ENCODE measurements around the gene ETF1. TPM values are rescaled to one million over a fixed set of nuclear protein-coding genes. Genes with fewer than 3 reads are reported as not detected.
A peak's percentile ranks its signal among the peaks of the same experiment; 100 is the strongest.

Gene ETF1
- polyA plus RNA-seq, 4 donors = 40.7 to 57.6 (median 53.1) TPM

DNA sequence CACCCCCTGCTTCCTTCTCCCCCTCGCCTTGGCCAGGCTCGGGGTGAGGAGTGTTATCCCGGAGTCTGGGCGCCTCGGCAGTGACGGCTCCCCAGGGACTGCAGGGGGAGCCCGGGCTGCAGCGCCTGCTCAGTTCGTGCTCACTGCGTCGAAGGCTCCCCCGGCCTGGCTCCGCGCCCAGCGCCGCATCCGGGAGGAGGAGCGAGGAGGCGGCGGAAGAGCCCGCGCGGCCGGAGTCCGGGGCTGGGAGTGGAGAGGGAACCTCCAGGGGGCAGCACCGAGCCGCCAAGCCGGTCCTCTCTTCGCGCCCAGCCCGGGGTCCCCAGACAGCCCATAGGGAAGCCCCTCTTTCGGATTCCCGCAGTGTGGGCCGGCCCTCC lies 79.0 kb downstream of the ETF1 start:
- H3K27ac ChIP-seq (ENCODE audit: low read depth in 1 of 3, low read length in 2 of 3) = peak overlapping the region; percentile 96 to 99 (median 97)
- H3K4me3 ChIP-seq (ENCODE audit: low read depth in 1 of 3, low read length in 3 of 3) = peak overlapping the region; percentile 78 to 85 (median 84)
- peaks cover 0 to 19% (median 3%) of the 10 kb centered on the region in 3 donors for H3K36me3 ChIP-seq (ENCODE audit: control insufficient read depth in 3 of 3, insufficient read depth in 2 of 3, low read depth in 1 of 3, low read length in 3 of 3)
- H3K4me1 ChIP-seq (ENCODE audit: control insufficient read depth in 3 of 3, insufficient read depth in 2 of 3, low read depth in 1 of 3, low read length in 2 of 3) = peaks cover 0 to 33% (median 8%) of the 10 kb centered on the region in 3 donors
- peaks cover 0 to 4% (median 0%) of the 10 kb centered on the region in 3 donors for H3K27me3 ChIP-seq (ENCODE audit: control insufficient read depth in 3 of 3, insufficient read depth in 3 of 3, low read length in 3 of 3)
- DNase-seq = peak; percentile 95 to 99
- no peaks in the 10 kb centered on the region for H3K9me3 ChIP-seq (ENCODE audit: control insufficient read depth in 2 of 2, insufficient read depth in 1 of 2, low read depth in 1 of 2, low read length in 1 of 2)
- 0% methylated on average over 21 to 34 of the region's 34 CpGs for WGBS, 3 donors
- no peak for FAIRE-seq

DNA sequence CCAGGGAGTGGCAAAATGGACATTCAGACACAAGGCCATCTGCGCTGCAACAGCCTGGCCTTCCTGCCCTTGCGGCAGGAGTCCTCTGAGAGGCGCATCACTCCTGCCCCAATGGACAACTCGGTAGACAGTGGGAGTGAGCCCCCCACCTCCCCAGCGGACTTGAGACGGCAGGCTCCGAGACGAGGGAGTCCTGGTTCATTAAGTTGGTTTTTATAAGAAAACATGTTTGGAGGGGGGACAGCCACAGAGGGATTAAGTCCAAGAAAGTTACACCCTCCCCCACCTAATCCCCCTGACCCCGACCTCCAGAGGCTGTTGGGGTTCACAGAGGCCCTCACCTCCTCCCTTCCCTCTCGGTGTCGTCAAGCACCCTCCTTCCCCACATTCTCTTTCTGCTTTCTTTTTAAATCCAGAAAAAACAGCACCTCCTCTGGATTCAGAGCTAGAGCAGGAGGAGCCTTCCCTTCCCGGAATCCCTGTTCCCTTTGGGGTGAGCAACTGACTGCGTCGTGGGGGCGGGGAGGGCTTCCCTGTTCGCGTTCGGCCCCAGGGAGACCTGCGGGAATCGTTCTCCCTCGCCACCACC lies 79.5 kb downstream of the ETF1 start:
- peaks cover 0 to 19% (median 3%) of the 10 kb centered on the region in 3 donors for H3K36me3 ChIP-seq (ENCODE audit: control insufficient read depth in 3 of 3, insufficient read depth in 2 of 3, low read depth in 1 of 3, low read length in 3 of 3)
- 7 to 20% (median 16%) methylated on average over 21 of the region's 21 CpGs for WGBS, 3 donors
- DNase-seq (no peak), FAIRE-seq (no peak)
- H3K4me3 ChIP-seq (ENCODE audit: low read depth in 1 of 3, low read length in 3 of 3) = peak overlapping the region; percentile 40 to 85 (median 84)
- no peaks in the 10 kb centered on the region for H3K9me3 ChIP-seq (ENCODE audit: control insufficient read depth in 2 of 2, insufficient read depth in 1 of 2, low read depth in 1 of 2, low read length in 1 of 2)
- peaks cover 0 to 37% (median 11%) of the 10 kb centered on the region in 3 donors for H3K4me1 ChIP-seq (ENCODE audit: control insufficient read depth in 3 of 3, insufficient read depth in 2 of 3, low read depth in 1 of 3, low read length in 2 of 3)
- H3K27me3 ChIP-seq (ENCODE audit: control insufficient read depth in 3 of 3, insufficient read depth in 3 of 3, low read length in 3 of 3) = peaks cover 0 to 4% (median 0%) of the 10 kb centered on the region in 3 donors
- H3K27ac ChIP-seq (ENCODE audit: low read depth in 1 of 3, low read length in 2 of 3) = peak overlapping the region; percentile 96 to 99 (median 97)

DNA sequence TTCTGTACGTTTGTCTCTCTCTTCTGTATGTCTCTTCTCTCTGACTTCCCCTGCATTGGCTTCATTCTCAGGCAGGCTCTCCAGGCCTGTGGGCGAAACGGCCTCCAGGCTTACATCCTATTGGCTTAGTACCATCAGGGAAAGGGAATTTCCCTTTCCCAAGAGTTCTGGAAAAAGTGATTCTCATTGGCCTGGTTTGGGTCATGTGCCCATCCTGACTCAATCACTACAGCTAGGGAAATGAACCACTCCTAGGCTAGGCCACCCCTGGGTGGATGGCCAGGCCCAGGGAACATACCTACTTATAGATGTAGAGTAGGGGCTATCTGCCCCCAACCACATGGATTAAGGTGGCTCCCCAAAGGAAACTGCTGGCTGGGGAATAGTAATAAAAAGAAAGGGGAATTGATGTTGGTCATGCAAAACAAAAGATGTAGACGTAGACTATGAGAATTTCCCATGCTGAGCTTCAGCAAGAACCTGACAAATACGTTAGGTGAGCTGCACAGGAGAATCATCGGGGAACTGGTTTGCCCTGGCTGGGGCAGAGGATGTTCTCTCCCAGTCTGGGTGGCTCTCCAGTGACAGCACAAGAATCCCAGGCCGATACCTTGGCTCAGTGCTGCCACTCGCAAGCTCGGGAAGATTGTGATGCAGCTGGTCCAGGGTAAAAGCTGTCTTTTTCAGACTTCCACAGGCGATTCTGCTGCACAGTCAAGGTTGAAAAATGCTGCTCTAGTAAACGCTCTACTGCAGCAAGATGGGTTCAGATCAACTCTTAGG lies 81.5 kb downstream of the ETF1 start:
- H3K27ac ChIP-seq (ENCODE audit: low read depth in 1 of 3, low read length in 2 of 3) = no peak overlapping the region

DNA sequence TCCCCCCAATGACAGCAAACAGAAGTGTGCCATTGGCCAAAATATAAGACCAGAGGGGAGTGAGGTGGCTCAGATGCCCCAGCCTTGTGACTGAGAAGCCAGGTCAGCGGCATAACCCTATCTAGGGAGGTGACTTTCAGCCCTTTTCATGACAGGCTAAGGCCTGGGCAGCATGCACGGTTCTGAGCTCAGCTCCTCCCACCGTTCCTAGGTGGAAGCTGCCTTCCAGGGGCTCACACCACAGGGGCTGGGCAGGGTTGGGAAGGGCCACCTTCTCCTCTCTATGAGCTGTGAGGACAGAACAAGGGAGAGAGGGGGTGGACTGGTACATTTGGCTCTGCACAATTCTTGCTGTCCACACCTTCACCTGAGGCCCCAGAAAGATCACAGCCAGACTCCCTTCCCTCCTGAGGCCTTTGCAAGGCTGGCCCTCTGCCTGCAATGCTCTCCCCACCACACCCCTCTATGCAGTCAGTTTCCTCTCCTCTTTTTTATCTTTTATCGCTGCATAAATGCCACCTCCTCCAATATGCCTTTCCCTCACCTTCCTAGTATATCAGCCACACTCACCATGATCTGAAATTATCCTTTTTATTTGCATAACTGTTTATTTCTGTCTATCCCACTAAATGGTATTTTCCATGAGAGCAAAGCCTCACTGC lies 82.9 kb downstream of the ETF1 start:
- 63 to 82% (median 73%) methylated on average over 4 of the region's 4 CpGs for WGBS, 3 donors

More for the DNA sequence above, 81.5 kb downstream of the ETF1 start:
- DNase-seq = no peak
- no peak for FAIRE-seq
- peaks cover 0 to under 1% (median 0%) of the 10 kb centered on the region in 3 donors for H3K36me3 ChIP-seq (ENCODE audit: control insufficient read depth in 3 of 3, insufficient read depth in 2 of 3, low read depth in 1 of 3, low read length in 3 of 3)
- peaks cover 0 to 4% (median 0%) of the 10 kb centered on the region in 3 donors for H3K27me3 ChIP-seq (ENCODE audit: control insufficient read depth in 3 of 3, insufficient read depth in 3 of 3, low read length in 3 of 3)
- H3K9me3 ChIP-seq (ENCODE audit: control insufficient read depth in 2 of 2, insufficient read depth in 1 of 2, low read depth in 1 of 2, low read length in 1 of 2) = no peaks in the 10 kb centered on the region
- no peak overlapping the region for H3K4me3 ChIP-seq (ENCODE audit: low read depth in 1 of 3, low read length in 3 of 3)
- peaks cover 0 to 31% (median 6%) of the 10 kb centered on the region in 3 donors for H3K4me1 ChIP-seq (ENCODE audit: control insufficient read depth in 3 of 3, insufficient read depth in 2 of 3, low read depth in 1 of 3, low read length in 2 of 3)
- WGBS, 3 donors = 79 to 82% (median 82%) methylated on average over 11 of the region's 11 CpGs

DNA sequence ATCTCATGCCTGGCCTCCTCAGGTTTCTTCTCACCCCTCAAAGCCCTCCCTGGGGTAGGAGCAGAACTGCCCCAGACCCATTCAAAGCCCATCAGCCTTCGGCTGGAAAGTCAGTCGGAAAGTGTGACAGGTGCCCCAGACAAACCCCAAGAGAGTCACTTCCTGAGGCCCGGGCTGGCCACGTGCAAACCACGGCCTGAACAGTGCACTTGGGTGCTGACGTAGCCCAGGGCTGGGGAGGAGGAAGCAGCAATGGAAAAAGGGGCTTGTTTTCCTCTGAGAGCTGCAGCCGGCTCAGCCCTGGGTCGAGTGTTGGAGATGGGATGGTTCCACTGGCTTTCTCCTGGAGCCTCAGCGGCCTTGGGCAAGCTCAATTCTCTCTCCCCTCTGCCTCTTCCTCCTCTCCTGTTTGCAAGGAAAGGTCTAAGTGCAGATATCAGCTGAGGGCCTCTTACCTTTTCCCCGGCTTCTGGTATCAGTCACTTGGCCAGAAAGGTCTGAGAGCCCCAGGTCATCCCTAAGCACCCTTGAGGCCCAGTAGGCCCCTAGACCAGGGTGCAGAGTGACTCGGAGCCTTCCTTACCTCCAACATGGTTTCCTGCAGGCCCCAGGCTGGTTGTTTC lies 83.6 kb downstream of the ETF1 start:
- H3K27ac ChIP-seq (ENCODE audit: low read depth in 1 of 3, low read length in 2 of 3) = peak overlapping the region; percentile 21 to 46 (median 34)

More for the DNA sequence above, 82.9 kb downstream of the ETF1 start:
- Histone ChIP-seq H3K27me3 (ENCODE audit: control insufficient read depth in 3 of 3, insufficient read depth in 3 of 3, low read length in 3 of 3) (peaks cover 0 to 6% (median 0%) of the 10 kb centered on the region in 3 donors), H3K9me3 (ENCODE audit: control insufficient read depth in 2 of 2, insufficient read depth in 1 of 2, low read depth in 1 of 2, low read length in 1 of 2) (no peaks in the 10 kb centered on the region), H3K36me3 (ENCODE audit: control insufficient read depth in 3 of 3, insufficient read depth in 2 of 3, low read depth in 1 of 3, low read length in 3 of 3) (no peaks in the 10 kb centered on the region), H3K4me3 (ENCODE audit: low read depth in 1 of 3, low read length in 3 of 3) (no peak overlapping the region), H3K27ac (ENCODE audit: low read depth in 1 of 3, low read length in 2 of 3) (peak overlapping the region in 2 of 3 donors; percentile 0 to 4), H3K4me1 (ENCODE audit: control insufficient read depth in 3 of 3, insufficient read depth in 2 of 3, low read depth in 1 of 3, low read length in 2 of 3) (peaks cover 0 to 25% (median 5%) of the 10 kb centered on the region in 3 donors)
- no peak for FAIRE-seq
- DNase-seq = no peak

DNA sequence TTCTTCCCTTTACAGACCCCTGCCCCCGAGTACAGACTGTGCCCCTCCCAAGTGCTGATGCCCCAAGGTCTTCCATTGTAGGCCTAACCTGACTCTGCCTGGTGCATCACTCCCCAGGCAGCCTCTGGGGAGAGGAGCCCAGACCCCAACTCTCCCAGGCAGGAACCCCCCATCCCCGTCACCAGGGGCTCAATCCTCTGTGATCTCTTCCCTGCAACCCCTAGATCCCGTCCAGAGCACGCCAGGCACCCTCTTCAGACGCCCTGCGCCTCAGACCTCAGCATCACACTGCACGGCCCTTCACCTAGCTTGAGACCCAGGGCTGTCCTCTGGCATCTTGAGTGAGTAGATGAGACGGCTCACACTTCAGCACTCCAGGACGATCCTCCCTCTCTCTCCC lies 84.2 kb downstream of the ETF1 start:
- Histone ChIP-seq H3K9me3 (ENCODE audit: control insufficient read depth in 2 of 2, insufficient read depth in 1 of 2, low read depth in 1 of 2, low read length in 1 of 2) (no peaks in the 10 kb centered on the region), H3K27ac (ENCODE audit: low read depth in 1 of 3, low read length in 2 of 3) (peak overlapping the region; percentile 21 to 42 (median 34)), H3K36me3 (ENCODE audit: control insufficient read depth in 3 of 3, insufficient read depth in 2 of 3, low read depth in 1 of 3, low read length in 3 of 3) (no peaks in the 10 kb centered on the region), H3K4me3 (ENCODE audit: low read depth in 1 of 3, low read length in 3 of 3) (no peak overlapping the region), H3K27me3 (ENCODE audit: control insufficient read depth in 3 of 3, insufficient read depth in 3 of 3, low read length in 3 of 3) (peaks cover 0 to 6% (median 0%) of the 10 kb centered on the region in 3 donors), H3K4me1 (ENCODE audit: control insufficient read depth in 3 of 3, insufficient read depth in 2 of 3, low read depth in 1 of 3, low read length in 2 of 3) (peaks cover 0 to 25% (median 5%) of the 10 kb centered on the region in 3 donors)
- no peak for DNase-seq
- no peak for FAIRE-seq
- 83 to 87% (median 83%) methylated on average over 9 of the region's 9 CpGs for WGBS, 3 donors

More for the DNA sequence above, 83.6 kb downstream of the ETF1 start:
- Histone ChIP-seq H3K27me3 (ENCODE audit: control insufficient read depth in 3 of 3, insufficient read depth in 3 of 3, low read length in 3 of 3) (peaks cover 0 to 6% (median 0%) of the 10 kb centered on the region in 3 donors), H3K36me3 (ENCODE audit: control insufficient read depth in 3 of 3, insufficient read depth in 2 of 3, low read depth in 1 of 3, low read length in 3 of 3) (no peaks in the 10 kb centered on the region), H3K4me3 (ENCODE audit: low read depth in 1 of 3, low read length in 3 of 3) (no peak overlapping the region), H3K4me1 (ENCODE audit: control insufficient read depth in 3 of 3, insufficient read depth in 2 of 3, low read depth in 1 of 3, low read length in 2 of 3) (peaks cover 0 to 25% (median 5%) of the 10 kb centered on the region in 3 donors), H3K9me3 (ENCODE audit: control insufficient read depth in 2 of 2, insufficient read depth in 1 of 2, low read depth in 1 of 2, low read length in 1 of 2) (no peaks in the 10 kb centered on the region)
- DNase-seq (peak; percentile 42 to 59), FAIRE-seq (no peak)
- 72 to 80% (median 78%) methylated on average over 11 of the region's 11 CpGs for WGBS, 3 donors

DNA sequence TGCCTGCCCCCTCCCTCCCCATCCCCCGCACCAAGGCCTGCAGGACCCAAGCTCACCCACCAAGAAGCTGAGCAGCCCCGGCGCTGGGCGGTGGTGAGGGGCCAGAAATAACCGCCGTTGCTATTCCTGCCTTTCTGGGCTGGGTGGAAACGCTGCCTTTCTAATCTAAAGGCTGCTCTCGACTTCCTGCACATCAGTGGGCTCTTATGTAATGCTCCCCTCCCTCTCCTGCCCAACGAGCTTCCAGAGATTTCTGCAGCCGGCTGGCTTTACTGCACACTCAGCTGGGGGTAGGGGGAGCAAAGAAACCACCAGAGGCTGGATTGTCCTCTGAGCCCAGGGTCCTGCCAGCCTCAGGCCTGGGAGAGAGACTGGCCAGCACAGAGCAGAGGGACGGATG lies 84.7 kb downstream of the ETF1 start:
- no peak for DNase-seq
- H3K27ac ChIP-seq (ENCODE audit: low read depth in 1 of 3, low read length in 2 of 3) = no peak overlapping the region
- no peak for FAIRE-seq
- no peak overlapping the region for H3K4me3 ChIP-seq (ENCODE audit: low read depth in 1 of 3, low read length in 3 of 3)
- H3K36me3 ChIP-seq (ENCODE audit: control insufficient read depth in 3 of 3, insufficient read depth in 2 of 3, low read depth in 1 of 3, low read length in 3 of 3) = no peaks in the 10 kb centered on the region
- H3K9me3 ChIP-seq (ENCODE audit: control insufficient read depth in 2 of 2, insufficient read depth in 1 of 2, low read depth in 1 of 2, low read length in 1 of 2) = no peaks in the 10 kb centered on the region
- WGBS, 3 donors = 44 to 69% (median 60%) methylated on average over 10 to 11 of the region's 11 CpGs
- H3K4me1 ChIP-seq (ENCODE audit: control insufficient read depth in 3 of 3, insufficient read depth in 2 of 3, low read depth in 1 of 3, low read length in 2 of 3) = peaks cover 0 to 23% (median 5%) of the 10 kb centered on the region in 3 donors
- H3K27me3 ChIP-seq (ENCODE audit: control insufficient read depth in 3 of 3, insufficient read depth in 3 of 3, low read length in 3 of 3) = peaks cover 0 to 6% (median 0%) of the 10 kb centered on the region in 3 donors
